OCI-LY7 (cell line): ENCODE data around the gene ZDHHC13. TPM values are rescaled to one million over a fixed set of nuclear protein-coding genes. Genes with fewer than 3 reads are reported as not detected.
"Not testable (repeated sequence)": the region's sequence is repeated elsewhere in the genome, so short reads cannot be mapped to it uniquely, and the experiment has no call there.

Experiments used
- BruUV-seq: library from RNA; stranded (reverse); fragments of 400-500 nt; replicated peaks from 2 replicates; lab custom pipeline; 2021; lab: Mats Ljungman, UMichigan
- CTCF ChIA-PET: fragments of 300-600 bp; sonication (Branson Sonifier 250); formaldehyde crosslinking; loops from one replicate; lab custom pipeline; 2022; ENCODE audit warnings: antibody characterized with exemption; ENCODE audit not compliant: unreplicated experiment; lab: Charles Lee
- POLR2A ChIA-PET: fragments of 300-600 bp; sonication (Branson Sonifier 250); formaldehyde crosslinking; loops from one replicate; lab custom pipeline; 2022; ENCODE audit warnings: antibody characterized with exemption; lab: Charles Lee
- DNase-seq: peaks from one replicate; pipeline ENCODE4 v3.0.0-alpha.2; 2015; ENCODE audit warnings: low spot score
- H2AFZ ChIP-seq: fragments of 200-600 bp; sonication (generic), shearing (Covaris generic); 2 replicates; pipeline ENCODE4 v1.6.1; 2014; ENCODE audit warnings: mild to moderate bottlenecking, antibody characterized with exemption, low read length, moderate library complexity
- H3K27ac ChIP-seq: fragments of 200-600 bp; sonication (generic); 2 replicates; pipeline ENCODE4 v1.5.1; 2014; ENCODE audit warnings: mixed run types, low read depth, mild to moderate bottlenecking, moderate library complexity, low read length, inconsistent platforms; ENCODE audit not compliant: poor library complexity, severe bottlenecking
- H3K36me3 ChIP-seq: fragments of 200-600 bp; sonication (generic); 2 replicates; pipeline ENCODE4 v1.6.1; 2014; ENCODE audit warnings: mild to moderate bottlenecking, antibody characterized with exemption, low read length, moderate library complexity, mixed read lengths; ENCODE audit not compliant: insufficient read depth
- H3K4me1 ChIP-seq: fragments of 200-600 bp; sonication (generic); 2 replicates; pipeline ENCODE4 v1.5.1; 2014; ENCODE audit warnings: mild to moderate bottlenecking, low read length; ENCODE audit not compliant: insufficient read depth, poor library complexity, severe bottlenecking
- H3K4me2 ChIP-seq: fragments of 200-600 bp; sonication (generic); 2 replicates; pipeline ENCODE4 v1.6.1; 2014; ENCODE audit warnings: mild to moderate bottlenecking, low read length
- H3K4me3 ChIP-seq: fragments of 200-600 bp; sonication (generic); 2 replicates; pipeline ENCODE4 v1.5.1; 2014; ENCODE audit warnings: mild to moderate bottlenecking, low read depth, low read length; ENCODE audit not compliant: poor library complexity, severe bottlenecking
- H3K79me2 ChIP-seq: fragments of 200-600 bp; sonication (generic); 2 replicates; pipeline ENCODE4 v1.6.1; 2016; ENCODE audit warnings: low read depth, mild to moderate bottlenecking, low read length, moderate library complexity, mixed read lengths; ENCODE audit not compliant: insufficient read depth
- H3K9me2 ChIP-seq: fragments of 200-600 bp; sonication (generic); 2 replicates; pipeline ENCODE4 v1.6.1; 2016; ENCODE audit warnings: mild to moderate bottlenecking, low read length, mixed read lengths; ENCODE audit not compliant: insufficient read depth
- H3K9me3 ChIP-seq: fragments of 200-600 bp; sonication (generic); 2 replicates; pipeline ENCODE4 v1.6.1; 2014; ENCODE audit warnings: mild to moderate bottlenecking, mixed run types, low read length, mixed read lengths
- H4K20me1 ChIP-seq: fragments of 200-600 bp; sonication (generic); 2 replicates; pipeline ENCODE4 v1.6.1; 2014; ENCODE audit warnings: mild to moderate bottlenecking, antibody characterized with exemption, low read length, moderate library complexity, mixed read lengths; ENCODE audit not compliant: insufficient read depth
- EZH2phosphoT487 ChIP-seq: fragments of 200-600 bp; sonication (generic); IDR thresholded peaks from 2 replicates; pipeline ENCODE4 v1.6.1; 2018; ENCODE audit warnings: low read depth, borderline replicate concordance, mild to moderate bottlenecking, mixed run types, antibody characterized with exemption, low read length, moderate library complexity, mixed read lengths
- intact Hi-C: fragments of 100-400 bp; cut with micrococcal nuclease; formaldehyde crosslinking; loops from one replicate; pipeline ENCODE4 v1.10.0; 2022; ENCODE audit not compliant: unreplicated experiment
- total RNA-seq, 2 experiments: library from RNA; depleted of rRNA in 1 of 2; stranded (reverse); fragments of >200 nt in 1 of 2; shearing (Covaris generic) in 1 of 2; gene quantifications; 2 replicates each; pipeline ENCODE4 v1.2.3, GENCODE V29; 2014 to 2022
- TF ChIP-seq, protein P1 (sequence below): fragments of 200-600 bp; sonication (generic); conservative IDR thresholded peaks from 2 replicates; pipeline ENCODE4 v1.5.1; 2014; ENCODE audit warnings: mild to moderate bottlenecking, antibody characterized with exemption, low read length, moderate library complexity, mixed read lengths

Gene ZDHHC13
- total RNA-seq, 2 experiments from 2014 or later: 25.0 to 28.1 TPM

DNA sequence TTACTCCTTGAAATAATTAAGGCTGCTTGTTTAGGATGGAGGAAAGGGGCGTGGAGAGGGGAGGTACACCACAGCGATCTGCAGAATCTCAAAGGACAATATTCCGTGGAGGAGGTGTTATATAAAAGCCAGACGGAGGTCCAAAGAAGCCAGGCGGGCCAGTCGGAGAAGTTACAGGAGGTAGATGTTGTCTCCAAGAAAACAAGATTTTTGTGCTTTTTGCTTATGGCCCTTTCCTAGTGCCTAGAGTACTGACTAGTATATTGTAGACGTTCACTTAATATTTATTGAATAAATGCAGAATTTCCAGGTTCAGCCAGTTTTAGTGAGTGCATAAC is 761 bp downstream of the ZDHHC13 start:
- Histone ChIP-seq H3K36me3 (peaks cover 16% of the 10 kb centered on the region), H3K4me2 (peak overlapping the region; percentile 95), H3K4me3 (peak overlapping the region; percentile 95), H3K27ac (no peak overlapping the region), H4K20me1 (peaks cover 17% of the 10 kb centered on the region; the same call in 1 of the 2 replicates), H2AFZ (peak overlapping the region; percentile 90), H3K9me3 (no peaks in the 10 kb centered on the region), H3K79me2 (peaks cover 20% of the 10 kb centered on the region), H3K9me2 (no peaks in the 10 kb centered on the region), H3K4me1 (peaks cover 21% of the 10 kb centered on the region)
- intact Hi-C loops: loop anchor here (5.0 kb wide), 2 partner anchors 125 to 320 kb away; partner anchors contain the start of gene E2F8
- ChIA-PET CTCF (no interaction called here), POLR2A (no interaction called here)
- no TSS peak for BruUV-seq
- peak; percentile 2 for DNase-seq
- no peak for TF ChIP-seq EZH2phosphoT487

DNA sequence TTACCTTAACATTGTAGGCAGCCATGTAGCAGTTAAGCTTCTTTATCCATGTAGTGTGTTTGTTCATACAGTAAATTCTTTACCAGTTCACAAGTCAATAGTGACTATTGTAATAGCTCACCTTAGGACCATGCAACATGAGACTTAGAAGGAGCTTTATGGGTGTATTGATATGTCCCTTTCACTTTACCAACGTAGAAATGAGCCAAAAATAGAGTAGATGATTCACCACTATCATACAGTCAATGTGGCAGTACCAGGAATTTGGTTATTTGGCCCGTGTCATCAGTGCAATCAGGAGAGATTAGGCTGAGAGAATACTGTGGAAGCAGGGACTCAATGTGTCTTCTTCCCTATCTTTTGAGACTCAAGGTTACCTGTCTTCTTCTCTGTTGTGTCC is 4.7 kb downstream of the ZDHHC13 start:
- Histone ChIP-seq H3K27ac (no peak overlapping the region), H3K36me3 (peaks cover 35% of the 10 kb centered on the region), H3K79me2 (peaks cover 27% of the 10 kb centered on the region), H3K9me3 (no peaks in the 10 kb centered on the region), H2AFZ (no peak overlapping the region), H3K4me3 (no peak overlapping the region), H3K4me2 (no peak overlapping the region), H4K20me1 (peaks cover 17% of the 10 kb centered on the region; the same call in 1 of the 2 replicates), H3K4me1 (peaks cover 15% of the 10 kb centered on the region), H3K9me2 (no peaks in the 10 kb centered on the region)
- POLR2A ChIA-PET: interaction anchor here (0.6 to 1.8 kb wide), 4 partner anchors 9 to 109 kb away, joined by 3 to 5 read pairs (median 3); no protein-coding TSS in a partner anchor
- TF ChIP-seq EZH2phosphoT487: no peak
- TF ChIP-seq, protein P1, sequence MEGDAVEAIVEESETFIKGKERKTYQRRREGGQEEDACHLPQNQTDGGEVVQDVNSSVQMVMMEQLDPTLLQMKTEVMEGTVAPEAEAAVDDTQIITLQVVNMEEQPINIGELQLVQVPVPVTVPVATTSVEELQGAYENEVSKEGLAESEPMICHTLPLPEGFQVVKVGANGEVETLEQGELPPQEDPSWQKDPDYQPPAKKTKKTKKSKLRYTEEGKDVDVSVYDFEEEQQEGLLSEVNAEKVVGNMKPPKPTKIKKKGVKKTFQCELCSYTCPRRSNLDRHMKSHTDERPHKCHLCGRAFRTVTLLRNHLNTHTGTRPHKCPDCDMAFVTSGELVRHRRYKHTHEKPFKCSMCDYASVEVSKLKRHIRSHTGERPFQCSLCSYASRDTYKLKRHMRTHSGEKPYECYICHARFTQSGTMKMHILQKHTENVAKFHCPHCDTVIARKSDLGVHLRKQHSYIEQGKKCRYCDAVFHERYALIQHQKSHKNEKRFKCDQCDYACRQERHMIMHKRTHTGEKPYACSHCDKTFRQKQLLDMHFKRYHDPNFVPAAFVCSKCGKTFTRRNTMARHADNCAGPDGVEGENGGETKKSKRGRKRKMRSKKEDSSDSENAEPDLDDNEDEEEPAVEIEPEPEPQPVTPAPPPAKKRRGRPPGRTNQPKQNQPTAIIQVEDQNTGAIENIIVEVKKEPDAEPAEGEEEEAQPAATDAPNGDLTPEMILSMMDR: no peak
- CTCF ChIA-PET: no interaction called here
- BruUV-seq: no TSS peak
- DNase-seq: no peak
- intact Hi-C loops: no loop called here

DNA sequence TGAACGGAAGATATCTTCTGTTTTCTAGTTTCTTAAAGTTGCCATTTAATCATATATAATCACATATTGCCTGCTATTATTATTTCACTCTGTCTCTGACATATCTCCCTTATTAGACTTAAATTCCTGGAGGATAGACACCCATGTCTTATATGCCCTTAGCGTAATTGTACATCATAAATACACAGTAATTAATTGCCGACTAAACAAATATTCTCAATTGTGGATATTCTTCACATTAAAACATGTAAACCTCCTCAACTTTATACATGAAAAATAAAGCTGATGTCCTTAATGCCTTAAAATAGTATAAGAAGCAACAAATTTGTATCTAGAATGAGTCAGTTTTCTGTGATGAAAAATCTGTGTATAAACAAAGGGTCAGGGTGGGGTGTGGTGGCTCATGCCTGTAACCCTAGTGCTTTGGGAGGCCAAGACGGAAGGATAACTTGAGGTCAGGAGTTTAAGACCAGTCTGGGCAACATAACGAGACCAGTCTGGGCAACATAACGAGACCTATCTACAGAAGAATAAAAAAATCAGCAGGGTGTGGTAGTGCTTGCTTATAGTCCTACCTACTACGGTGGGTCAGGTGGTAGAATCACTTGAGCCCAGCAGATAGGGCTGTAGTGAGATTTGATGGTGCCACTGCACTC is 6.1 kb downstream of the ZDHHC13 start:
- BruUV-seq: no TSS peak
- Histone ChIP-seq H3K36me3 (peaks cover 38% of the 10 kb centered on the region), H3K4me1 (peaks cover 8% of the 10 kb centered on the region), H2AFZ (no peak overlapping the region), H3K4me2 (no peak overlapping the region), H3K4me3 (no peak overlapping the region), H3K27ac (no peak overlapping the region), H4K20me1 (peaks cover 13% of the 10 kb centered on the region; the same call in 1 of the 2 replicates), H3K79me2 (peaks cover 28% of the 10 kb centered on the region), H3K9me3 (no peaks in the 10 kb centered on the region), H3K9me2 (no peaks in the 10 kb centered on the region)
- TF ChIP-seq EZH2phosphoT487: no peak
- ChIA-PET POLR2A (interaction anchor here (0.6 to 1.8 kb wide), 5 partner anchors 10 to 599 kb away, joined by 3 to 5 read pairs (median 3); no protein-coding TSS in a partner anchor), CTCF (no interaction called here)
- DNase-seq: no peak
- intact Hi-C loops: no loop called here

DNA sequence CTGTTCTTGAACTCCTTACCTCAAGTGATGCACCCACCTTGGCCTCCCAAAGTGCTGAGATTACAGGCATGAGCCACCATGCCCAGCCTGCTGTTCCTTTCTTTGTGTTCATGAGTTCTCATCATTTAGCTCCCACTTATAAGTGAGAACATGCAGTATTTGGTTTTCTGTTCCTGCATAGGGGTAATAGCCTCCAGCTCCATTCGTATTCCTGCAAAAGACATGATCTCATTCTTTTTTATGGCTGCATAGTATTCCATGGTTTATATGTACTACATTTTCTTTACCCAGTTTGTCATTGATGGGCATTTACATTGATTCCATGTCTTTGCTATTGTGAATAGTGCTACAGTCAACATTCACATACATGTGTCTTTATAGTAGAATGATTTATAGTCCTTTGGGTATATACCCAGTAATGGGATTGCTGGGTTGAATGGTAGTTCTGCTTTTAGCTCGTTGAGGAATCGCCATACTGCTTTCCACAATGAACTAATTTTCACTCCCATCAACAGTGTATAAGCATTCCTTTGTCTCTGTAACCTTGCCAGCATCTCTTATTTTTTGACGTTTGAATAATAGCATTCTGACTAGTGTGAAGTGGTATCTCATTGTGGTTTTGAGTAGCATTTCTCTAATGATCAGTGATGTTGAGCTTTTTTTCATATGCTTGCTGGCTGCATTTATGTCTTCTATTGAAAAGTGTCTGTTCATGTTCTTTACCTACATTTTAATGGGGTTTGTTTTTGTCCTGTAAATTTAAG is 9.8 kb downstream of the ZDHHC13 start:
- H3K9me2 ChIP-seq, H3K27ac ChIP-seq, CTCF ChIA-PET, H3K4me1 ChIP-seq, H3K9me3 ChIP-seq, H2AFZ ChIP-seq, H3K4me3 ChIP-seq, BruUV-seq, H4K20me1 ChIP-seq, DNase-seq, H3K4me2 ChIP-seq, POLR2A ChIA-PET, intact Hi-C loops: not testable (repeated sequence)
- H3K36me3 ChIP-seq: peaks cover 33% of the 10 kb centered on the region
- peaks cover 51% of the 10 kb centered on the region for H3K79me2 ChIP-seq
